Endothelial cell of umbilical vein (primary cell): ENCODE measurements around the gene DUSP10. TPM values are rescaled to one million over a fixed set of nuclear protein-coding genes. Genes with fewer than 3 reads are reported as not detected.

Experiments
- BruUV-seq: library from RNA; stranded (reverse); fragments of 400-500 nt; replicated peaks from 2 replicates; lab custom pipeline; 2021; lab: Mats Ljungman, UMichigan
- CTCF ChIA-PET: fragments of 300-600, 350-600 bp; sonication (Branson Sonifier 250); formaldehyde crosslinking; loops from one replicate; lab custom pipeline; 2021; ENCODE audit warnings: antibody characterized with exemption, inconsistent platforms; lab: Charles Lee
- POLR2A ChIA-PET: fragments of 300-600, 350-600 bp; sonication (Branson Sonifier 250); formaldehyde crosslinking; loops from one replicate; lab custom pipeline; 2021; ENCODE audit warnings: antibody characterized with exemption, inconsistent platforms; lab: Charles Lee
- DNase-seq: peaks from one replicate; pipeline ENCODE4 v3.0.0-alpha.2; 2011; ENCODE audit warnings: low read depth, low spot score
- FAIRE-seq: peaks from 2 replicates; lab custom pipeline; 2011; peaks lifted over from hg19 to GRCh38; lab: Jason Lieb, UNC
- H2AFZ ChIP-seq: 2 replicates; pipeline ENCODE4 v1.6.0; 2012; ENCODE audit warnings: low read depth, low read length, control low read depth, inconsistent platforms
- H3K27ac ChIP-seq: 2 replicates; pipeline ENCODE4 v1.5.1; 2011; ENCODE audit warnings: low read depth, mild to moderate bottlenecking, control low read depth, low read length, moderate library complexity; ENCODE audit not compliant: insufficient read depth
- H3K27me3 ChIP-seq, 2 experiments: 2 replicates each; pipeline versions ENCODE4 v1.6.0 to v1.6.1; 2011; ENCODE audit warnings: low read length in 2 of 2, mixed read lengths in 1 of 2; ENCODE audit not compliant: control insufficient read depth in 2 of 2, insufficient read depth in 2 of 2
- H3K36me3 ChIP-seq, 2 experiments: 2 replicates in 1 of 2; 3 replicates in 1 of 2; pipeline ENCODE4 v1.5.1; 2011; ENCODE audit warnings: low read length in 2 of 2, mild to moderate bottlenecking in 1 of 2, moderate library complexity in 1 of 2; ENCODE audit not compliant: control insufficient read depth in 2 of 2, insufficient read depth in 2 of 2; ENCODE audit errors: extremely low read depth in 1 of 2
- H3K4me1 ChIP-seq: 3 replicates; pipeline ENCODE4 v1.5.1; 2011; ENCODE audit warnings: mild to moderate bottlenecking, low read length; ENCODE audit not compliant: control insufficient read depth, insufficient read depth; ENCODE audit errors: extremely low read depth
- H3K4me2 ChIP-seq: 2 replicates; pipeline ENCODE4 v1.6.1; 2011; ENCODE audit warnings: low read length, control low read depth, mixed read lengths; ENCODE audit not compliant: insufficient read depth
- H3K4me3 ChIP-seq, 3 experiments: fragments of 200-600 bp in 1 of 3; sonication (generic), shearing (Covaris generic) in 1 of 3; replicated peaks in 1 of 3; 2 replicates each; pipeline ENCODE4 v1.5.1; 2011 to 2016; ENCODE audit warnings: control low read depth in 3 of 3, low read length in 3 of 3, mild to moderate bottlenecking in 2 of 3, inconsistent platforms in 1 of 3, low read depth in 1 of 3, moderate library complexity in 1 of 3; ENCODE audit not compliant: insufficient read depth in 1 of 3
- H3K79me2 ChIP-seq: 2 replicates; pipeline ENCODE4 v1.6.0; 2012; ENCODE audit warnings: low read length, inconsistent platforms; ENCODE audit not compliant: control insufficient read depth, insufficient read depth
- H3K9ac ChIP-seq: replicated peaks from 2 replicates; pipeline ENCODE3; 2011; ENCODE audit warnings: low read length, control low read depth; ENCODE audit not compliant: insufficient read depth; ENCODE audit errors: extremely low read depth
- H3K9me1 ChIP-seq: replicated peaks from 3 replicates; pipeline ENCODE4 v1.6.0; 2011; ENCODE audit warnings: mild to moderate bottlenecking, low read length; ENCODE audit not compliant: control insufficient read depth, insufficient read depth; ENCODE audit errors: extremely low read depth
- H3K9me3 ChIP-seq: replicated peaks from 2 replicates; pipeline ENCODE4 v1.5.1; 2012; ENCODE audit warnings: low read length, inconsistent platforms; ENCODE audit not compliant: control insufficient read depth, insufficient read depth
- H4K20me1 ChIP-seq: replicated peaks from 2 replicates; pipeline ENCODE3; 2011; ENCODE audit warnings: mild to moderate bottlenecking, low read length; ENCODE audit not compliant: control insufficient read depth, insufficient read depth; ENCODE audit errors: extremely low read depth
- EZH2 ChIP-seq: IDR thresholded peaks from 2 replicates; pipeline ENCODE4 v1.6.1; 2012; ENCODE audit warnings: borderline replicate concordance, low read depth, mild to moderate bottlenecking, moderate library complexity, low read length, inconsistent platforms; ENCODE audit not compliant: severe bottlenecking
- FOS ChIP-seq: IDR thresholded peaks from 2 replicates; pipeline ENCODE4 v1.6.1; 2011; ENCODE audit warnings: mild to moderate bottlenecking, low read length, moderate library complexity, borderline replicate concordance; ENCODE audit not compliant: insufficient read depth
- JUN ChIP-seq: IDR thresholded peaks from 2 replicates; pipeline ENCODE4 v1.6.1; 2011; ENCODE audit warnings: borderline replicate concordance, low read depth; ENCODE audit not compliant: insufficient read length, insufficient read depth
- MAX ChIP-seq: IDR thresholded peaks from 2 replicates; pipeline ENCODE4 v1.6.1; 2011; ENCODE audit not compliant: insufficient read depth, insufficient read length
- MYC ChIP-seq: IDR thresholded peaks from one replicate; pipeline ENCODE4 v1.6.1; 2011; ENCODE audit warnings: mild to moderate bottlenecking, low read depth, low read length
- POLR2A ChIP-seq: IDR thresholded peaks from 2 replicates; pipeline ENCODE4 v1.6.1; 2012; ENCODE audit warnings: low read depth, mild to moderate bottlenecking, control low read depth, low read length
- POLR2AphosphoS5 ChIP-seq: IDR thresholded peaks from 2 replicates; pipeline ENCODE4 v1.6.1; 2012; ENCODE audit warnings: low read depth, mild to moderate bottlenecking, control low read depth, low read length, moderate library complexity; ENCODE audit not compliant: insufficient read depth
- dilution Hi-C: fragments of 300-500 bp; cut with MboI; formaldehyde crosslinking; loops from one replicate; pipeline ENCODE4 v1.15.0; 2019; ENCODE audit warnings: low sequenced_read_pairs; ENCODE audit not compliant: extremely low pct_ligation_motif_present
- intact Hi-C: fragments of 100-400 bp; cut with micrococcal nuclease; formaldehyde crosslinking; loops from one replicate; pipeline ENCODE4 v1.10.0; 2022
- polyA plus RNA-seq, 4 experiments: library from polyadenylated mRNA; depleted of rRNA in 3 of 4; stranded (reverse) in 3 of 4; unstranded in 1 of 4; fragments of >200 nt; gene quantifications; 2 replicates each; pipeline versions ENCODE4 v1.2.1 to v1.2.3, GENCODE V29; 2011 to 2012; ENCODE audit warnings: missing spikeins in 1 of 4
- total RNA-seq: library from RNA; stranded (reverse); gene quantifications from 2 replicates; pipeline ENCODE4 v1.2.3, GENCODE V29; 2021
- TF ChIP-seq, protein P1 (sequence below), 2 donors: IDR thresholded peaks; 1 replicate in 1 of 2; 2 replicates in 1 of 2; pipeline ENCODE4 v1.5.1; 2011; ENCODE audit warnings: low read length in 2 of 2, mild to moderate bottlenecking in 2 of 2, moderate library complexity in 2 of 2, control low read depth in 1 of 2, inconsistent platforms in 1 of 2, low read depth in 1 of 2; ENCODE audit not compliant: insufficient read depth in 1 of 2; ENCODE audit errors: extremely low read depth in 1 of 2

Gene DUSP10
- total and polyA plus RNA-seq, 2 donors (not counting 3 experiments of a cell fraction or from before 2014, with no cell fraction given), result 1.6 to 1.9 TPM

DNA sequence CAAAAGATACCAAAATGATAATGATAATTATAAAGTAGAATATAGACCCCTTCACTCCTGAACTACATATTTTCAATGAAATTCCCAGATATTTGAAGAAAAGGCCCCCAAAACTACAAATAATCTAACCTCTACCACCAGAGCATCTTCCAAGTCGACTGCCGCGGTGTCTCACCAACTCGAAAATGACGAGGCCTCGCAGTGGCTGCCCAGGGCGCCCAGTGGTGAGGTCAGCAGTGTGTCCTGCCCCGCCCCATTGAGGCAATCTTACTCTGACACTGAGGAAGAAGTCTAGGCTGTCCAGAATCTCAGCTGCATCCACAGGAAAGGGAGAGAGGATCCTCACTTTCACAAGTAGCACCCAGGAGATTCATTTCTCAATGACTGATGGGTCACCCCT is 5.2 kb downstream of the DUSP10 start:
- no peak for DNase-seq
- Histone ChIP-seq H3K36me3 (no peaks in the 10 kb centered on the region), H3K27ac (no peak overlapping the region), H3K9ac (no peak overlapping the region), H4K20me1 (no peaks in the 10 kb centered on the region), H3K4me1 (peaks cover 7% of the 10 kb centered on the region), H3K4me3 (no peak overlapping the region), H3K4me2 (no peak overlapping the region), H3K79me2 (no peaks in the 10 kb centered on the region), H3K9me1 (no peaks in the 10 kb centered on the region), H2AFZ (no peak overlapping the region), H3K27me3 (peaks cover 7 to 13% of the 10 kb centered on the region in 2 experiments), H3K9me3 (no peaks in the 10 kb centered on the region)
- intact Hi-C loops, result no loop called here
- dilution Hi-C loops, result no loop called here
- ChIA-PET POLR2A (no interaction called here), CTCF (interaction anchor here (1.4 kb wide), 1 partner anchor 18 kb away, joined by 3 read pairs; no protein-coding TSS in a partner anchor)
- FAIRE-seq, result no peak
- no peak for TF ChIP-seq MAX
- no peak for TF ChIP-seq JUN
- TF ChIP-seq FOS, result no peak
- no peak for TF ChIP-seq POLR2A
- no peak for TF ChIP-seq POLR2AphosphoS5
- no peak for TF ChIP-seq MYC
- no peak for TF ChIP-seq EZH2
- TF ChIP-seq, protein P1, sequence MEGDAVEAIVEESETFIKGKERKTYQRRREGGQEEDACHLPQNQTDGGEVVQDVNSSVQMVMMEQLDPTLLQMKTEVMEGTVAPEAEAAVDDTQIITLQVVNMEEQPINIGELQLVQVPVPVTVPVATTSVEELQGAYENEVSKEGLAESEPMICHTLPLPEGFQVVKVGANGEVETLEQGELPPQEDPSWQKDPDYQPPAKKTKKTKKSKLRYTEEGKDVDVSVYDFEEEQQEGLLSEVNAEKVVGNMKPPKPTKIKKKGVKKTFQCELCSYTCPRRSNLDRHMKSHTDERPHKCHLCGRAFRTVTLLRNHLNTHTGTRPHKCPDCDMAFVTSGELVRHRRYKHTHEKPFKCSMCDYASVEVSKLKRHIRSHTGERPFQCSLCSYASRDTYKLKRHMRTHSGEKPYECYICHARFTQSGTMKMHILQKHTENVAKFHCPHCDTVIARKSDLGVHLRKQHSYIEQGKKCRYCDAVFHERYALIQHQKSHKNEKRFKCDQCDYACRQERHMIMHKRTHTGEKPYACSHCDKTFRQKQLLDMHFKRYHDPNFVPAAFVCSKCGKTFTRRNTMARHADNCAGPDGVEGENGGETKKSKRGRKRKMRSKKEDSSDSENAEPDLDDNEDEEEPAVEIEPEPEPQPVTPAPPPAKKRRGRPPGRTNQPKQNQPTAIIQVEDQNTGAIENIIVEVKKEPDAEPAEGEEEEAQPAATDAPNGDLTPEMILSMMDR (IDR thresholded peaks at IDR 0.05; ENCODE audit: extremely low read depth in 1 of 2, insufficient read depth in 1 of 2, low read depth in 1 of 2, low read length in 2 of 2), result no peak
- BruUV-seq, result no TSS peak
